Measurements from ENCODE around the gene ANKRD60. TPM values are rescaled to one million over a fixed set of nuclear protein-coding genes. Genes with fewer than 3 reads are reported as not detected.

Gene ANKRD60
- total RNA-seq, 2 donors from 2014 or later = 0.80 TPM; not detected in 1

DNA sequence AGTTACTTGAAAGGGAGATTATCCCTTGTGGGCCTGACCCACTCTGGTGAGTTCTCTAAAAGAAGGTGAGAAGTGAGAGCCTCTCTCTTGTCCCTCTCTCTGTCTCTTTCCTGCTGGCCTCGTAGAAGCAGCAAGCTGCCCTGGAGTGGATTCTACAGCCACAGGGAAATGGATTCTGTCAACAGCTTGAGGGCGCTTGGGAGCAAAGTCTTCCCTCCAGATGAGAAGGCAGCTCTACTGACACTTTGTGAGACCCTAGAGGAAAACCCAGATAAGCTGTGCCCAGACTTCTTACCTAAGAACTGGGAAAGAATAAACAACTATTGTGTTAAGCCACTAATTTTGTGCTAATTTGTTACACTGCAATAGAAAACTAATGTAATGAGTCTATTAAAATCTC lies 39.9 kb downstream of the ANKRD60 start:
- TF ChIP-seq, protein P1, sequence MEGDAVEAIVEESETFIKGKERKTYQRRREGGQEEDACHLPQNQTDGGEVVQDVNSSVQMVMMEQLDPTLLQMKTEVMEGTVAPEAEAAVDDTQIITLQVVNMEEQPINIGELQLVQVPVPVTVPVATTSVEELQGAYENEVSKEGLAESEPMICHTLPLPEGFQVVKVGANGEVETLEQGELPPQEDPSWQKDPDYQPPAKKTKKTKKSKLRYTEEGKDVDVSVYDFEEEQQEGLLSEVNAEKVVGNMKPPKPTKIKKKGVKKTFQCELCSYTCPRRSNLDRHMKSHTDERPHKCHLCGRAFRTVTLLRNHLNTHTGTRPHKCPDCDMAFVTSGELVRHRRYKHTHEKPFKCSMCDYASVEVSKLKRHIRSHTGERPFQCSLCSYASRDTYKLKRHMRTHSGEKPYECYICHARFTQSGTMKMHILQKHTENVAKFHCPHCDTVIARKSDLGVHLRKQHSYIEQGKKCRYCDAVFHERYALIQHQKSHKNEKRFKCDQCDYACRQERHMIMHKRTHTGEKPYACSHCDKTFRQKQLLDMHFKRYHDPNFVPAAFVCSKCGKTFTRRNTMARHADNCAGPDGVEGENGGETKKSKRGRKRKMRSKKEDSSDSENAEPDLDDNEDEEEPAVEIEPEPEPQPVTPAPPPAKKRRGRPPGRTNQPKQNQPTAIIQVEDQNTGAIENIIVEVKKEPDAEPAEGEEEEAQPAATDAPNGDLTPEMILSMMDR (IDR thresholded peaks at IDR 0.05) = no peak
- TF ChIP-seq POLR2AphosphoS5 (IDR thresholded peaks at IDR 0.05) (no peak), POLR2A (IDR thresholded peaks at IDR 0.05) (no peak)
- Histone ChIP-seq H3K27ac (no peak overlapping the region), H3K9me3 (no peaks in the 10 kb centered on the region), H3K4me1 (replicated peaks) (no peaks in the 10 kb centered on the region), H3K36me3 (no peaks in the 10 kb centered on the region), H3K27me3 (replicated peaks; ENCODE audit: insufficient read depth) (no peaks in the 10 kb centered on the region), H3K4me3 (no peak overlapping the region)
- 56% methylated on average over 2 of the region's 2 CpGs for WGBS
- DNase-seq (ENCODE audit: low spot score) = no peak
- intact Hi-C loops (cut with DNase I) = no loop called here

DNA sequence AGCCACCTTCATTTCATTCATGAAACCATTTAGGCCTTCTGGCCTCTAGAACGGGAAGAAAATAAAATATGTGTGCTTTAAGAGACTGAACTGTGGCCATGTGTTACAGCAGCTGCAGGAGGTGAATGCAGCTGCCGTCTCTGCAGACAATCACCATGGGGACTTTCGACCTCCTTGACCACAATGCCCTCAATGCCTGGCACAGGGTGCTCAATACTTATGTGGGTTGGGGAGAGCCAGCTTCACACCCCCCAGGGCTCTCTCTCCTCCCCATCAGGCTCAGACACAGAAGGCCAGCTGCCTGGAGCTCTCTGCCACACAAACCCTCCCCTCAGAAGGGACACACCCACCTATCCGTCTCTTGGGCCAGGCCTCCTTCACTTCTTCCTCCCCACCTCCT lies 43.5 kb downstream of the ANKRD60 start:
- intact Hi-C loops (cut with DNase I) = no loop called here
- WGBS = 93% methylated on average over 4 of the region's 4 CpGs
- no peaks in the 10 kb centered on the region for H3K9me3 ChIP-seq
- no peak for DNase-seq (ENCODE audit: low spot score)
- no peaks in the 10 kb centered on the region for H3K4me1 ChIP-seq (replicated peaks)
- H3K27me3 ChIP-seq (replicated peaks; ENCODE audit: insufficient read depth) = no peaks in the 10 kb centered on the region
- H3K4me3 ChIP-seq = no peak overlapping the region
- TF ChIP-seq, protein P1 (IDR thresholded peaks at IDR 0.05) = no peak
- no peak for TF ChIP-seq POLR2A (IDR thresholded peaks at IDR 0.05)
- TF ChIP-seq POLR2AphosphoS5 (IDR thresholded peaks at IDR 0.05) = no peak
- H3K36me3 ChIP-seq = no peaks in the 10 kb centered on the region
- H3K27ac ChIP-seq = no peak overlapping the region

DNA sequence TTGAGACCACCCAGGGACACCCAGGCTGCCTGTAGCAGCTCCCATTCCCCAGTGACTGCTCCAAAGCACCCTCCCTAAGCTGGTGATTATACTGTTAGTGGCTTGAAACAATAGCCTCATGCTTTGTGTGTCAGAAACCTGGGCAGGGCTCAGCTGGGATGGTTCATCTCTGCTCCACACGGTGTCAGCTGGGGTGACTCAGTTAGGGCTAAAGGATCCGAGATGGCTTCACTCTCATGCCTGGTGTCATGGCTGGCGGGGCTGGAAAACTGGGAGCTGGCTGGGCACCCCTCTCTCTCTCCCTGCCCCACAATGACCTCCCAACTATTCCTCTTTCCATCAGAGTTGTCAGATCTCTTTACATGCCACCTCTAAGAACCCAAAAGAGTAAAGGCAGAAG lies 44.4 kb downstream of the ANKRD60 start:
- H3K4me3 ChIP-seq = no peak overlapping the region
- 93% methylated on average over 3 of the region's 3 CpGs for WGBS
- no peaks in the 10 kb centered on the region for H3K9me3 ChIP-seq
- TF ChIP-seq, protein P1 (IDR thresholded peaks at IDR 0.05) = no peak
- TF ChIP-seq POLR2A (IDR thresholded peaks at IDR 0.05) (no peak), POLR2AphosphoS5 (IDR thresholded peaks at IDR 0.05) (no peak)
- intact Hi-C loops (cut with DNase I) = no loop called here
- no peak for DNase-seq (ENCODE audit: low spot score)
- no peaks in the 10 kb centered on the region for H3K27me3 ChIP-seq (replicated peaks; ENCODE audit: insufficient read depth)
- H3K27ac ChIP-seq = no peak overlapping the region
- no peaks in the 10 kb centered on the region for H3K36me3 ChIP-seq
- no peaks in the 10 kb centered on the region for H3K4me1 ChIP-seq (replicated peaks)

DNA sequence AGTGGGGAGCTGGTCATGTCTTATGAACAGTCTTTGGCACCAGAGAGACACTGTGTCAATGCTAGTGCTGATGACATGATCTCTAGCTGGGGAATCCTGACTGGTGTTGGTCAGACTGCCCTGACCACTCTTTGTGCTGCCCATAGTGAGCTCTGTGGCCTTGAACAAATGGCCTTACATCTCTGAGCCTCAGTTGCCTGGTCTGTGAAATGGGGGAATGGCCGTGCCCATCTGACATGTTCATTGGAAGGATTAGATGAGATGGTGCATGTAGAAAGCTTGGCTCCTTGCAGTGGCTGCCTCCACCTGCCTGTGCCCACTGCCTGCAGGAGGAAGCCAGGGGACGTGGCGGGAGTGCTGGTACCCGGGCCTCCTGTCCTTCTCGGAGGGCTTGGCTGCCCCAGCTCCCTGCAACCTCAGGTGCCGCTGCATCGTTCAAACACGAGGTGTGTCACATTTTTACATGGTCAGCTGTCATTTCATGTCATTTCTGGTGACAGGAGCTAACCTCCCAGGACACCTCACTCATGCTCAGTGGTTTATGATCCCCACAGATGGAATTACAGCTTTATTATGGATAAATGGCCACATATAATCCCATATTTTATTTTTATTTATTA lies 45.8 kb downstream of the ANKRD60 start:
- H3K9me3 ChIP-seq = no peaks in the 10 kb centered on the region
- no peak overlapping the region for H3K4me3 ChIP-seq
- H3K36me3 ChIP-seq = no peaks in the 10 kb centered on the region
- 93% methylated on average over 8 of the region's 8 CpGs for WGBS
- H3K27me3 ChIP-seq (replicated peaks; ENCODE audit: insufficient read depth) = no peaks in the 10 kb centered on the region
- H3K4me1 ChIP-seq (replicated peaks) = no peaks in the 10 kb centered on the region
- TF ChIP-seq POLR2A (IDR thresholded peaks at IDR 0.05) (no peak), POLR2AphosphoS5 (IDR thresholded peaks at IDR 0.05) (no peak)
- TF ChIP-seq, protein P1 (IDR thresholded peaks at IDR 0.05) = no peak
- DNase-seq (ENCODE audit: low spot score) = no peak
- no peak overlapping the region for H3K27ac ChIP-seq
- intact Hi-C loops (cut with DNase I) = no loop called here

DNA sequence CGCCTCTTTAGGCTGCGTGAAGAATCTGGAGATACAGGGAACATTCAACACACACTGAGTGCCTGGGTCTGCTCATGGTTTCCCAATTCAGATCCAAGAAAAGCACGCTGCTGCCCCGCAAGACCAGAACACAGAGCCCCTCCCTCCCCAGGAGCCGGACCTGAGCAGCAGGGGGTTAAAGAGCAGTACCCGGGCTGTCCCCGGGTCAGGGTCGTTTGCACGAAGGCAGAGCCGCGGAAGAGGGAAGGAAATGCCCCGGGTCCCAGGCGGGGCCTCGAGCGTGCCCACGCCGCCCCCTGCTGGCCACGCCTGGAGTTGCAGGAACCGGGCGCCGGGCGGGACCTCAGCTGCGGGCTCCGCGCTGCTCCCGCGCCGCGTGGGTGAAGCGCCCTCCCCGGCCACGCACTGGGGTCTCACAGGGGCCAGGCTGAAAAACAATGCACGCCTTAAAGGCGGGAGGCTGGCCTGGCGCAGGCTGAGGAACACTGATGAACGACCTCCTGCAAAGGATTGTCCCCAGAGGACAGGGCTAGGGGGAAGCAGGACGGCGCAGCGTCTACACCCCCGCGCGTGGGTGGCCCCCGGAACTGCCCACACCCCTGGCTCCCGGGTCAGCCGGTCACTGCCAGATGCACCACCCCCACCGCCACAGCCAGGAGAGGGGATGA lies 48.9 kb downstream of the ANKRD60 start:
- H3K27me3 ChIP-seq (replicated peaks; ENCODE audit: insufficient read depth) = no peaks in the 10 kb centered on the region
- no peaks in the 10 kb centered on the region for H3K9me3 ChIP-seq
- DNase-seq (ENCODE audit: low spot score) = peak; percentile 46
- H3K27ac ChIP-seq = peak overlapping the region; percentile 52 to 53
- TF ChIP-seq, protein P1 (IDR thresholded peaks at IDR 0.05) = peak; percentile 97 to 99 (median 98)
- TF ChIP-seq POLR2AphosphoS5 (IDR thresholded peaks at IDR 0.05) (peak; percentile 7), POLR2A (IDR thresholded peaks at IDR 0.05) (no peak)
- no peaks in the 10 kb centered on the region for H3K36me3 ChIP-seq
- intact Hi-C loops (cut with DNase I) = loop anchor here (2.0 to 5.0 kb wide), 3 partner anchors 47 to 525 kb away; no protein-coding TSS in a partner anchor
- peak overlapping the region; percentile 17 to 38 for H3K4me3 ChIP-seq
- H3K4me1 ChIP-seq (replicated peaks) = no peaks in the 10 kb centered on the region
- WGBS = 2% methylated on average over 45 of the region's 46 CpGs
